Measurements from ENCODE around the gene SPRR1B. TPM values are rescaled to one million over a fixed set of nuclear protein-coding genes. Genes with fewer than 3 reads are reported as not detected.
A peak's percentile ranks its signal among the peaks of the same experiment; 100 is the strongest.

The SPRR1B gene, protein sequence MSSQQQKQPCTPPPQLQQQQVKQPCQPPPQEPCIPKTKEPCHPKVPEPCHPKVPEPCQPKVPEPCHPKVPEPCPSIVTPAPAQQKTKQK
- total RNA-seq = 216 TPM

DNA sequence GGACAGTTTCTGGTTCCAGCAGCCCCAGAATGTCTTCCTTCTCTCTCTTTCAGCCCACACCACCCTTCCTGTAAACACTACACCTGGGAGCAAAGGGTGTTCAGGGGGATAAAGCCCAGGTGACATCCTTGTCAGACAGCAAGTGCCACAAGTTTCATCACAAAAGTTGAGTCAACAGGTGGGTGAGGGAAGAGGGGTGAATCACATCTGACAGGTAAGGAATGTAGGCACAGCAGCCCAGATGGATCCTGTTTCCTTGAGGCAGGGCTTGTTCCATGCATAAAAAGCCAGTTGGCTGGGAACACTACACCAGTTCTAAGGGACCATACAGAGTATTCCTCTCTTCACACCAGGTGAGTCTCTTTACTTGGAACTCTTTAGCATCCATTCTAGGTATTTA lies at the start of gene SPRR1B:
SPRR1B (plus strand) TSS at position 309 of the 400 bp plus-strand sequence. CDS start 1,143 bp downstream, outside the sequence.
- H3K9me3 ChIP-seq = no peaks in the 10 kb centered on the region
- H3K4me3 ChIP-seq = peak within 1 kb of the TSS in 1 of 2 donors; percentile 24
- H3K4me1 ChIP-seq = no peaks in the 10 kb centered on the region
- DNase-seq (ENCODE audit: extremely low spot score in 2 of 2) = no peak
- no peaks in the 10 kb centered on the region for H3K27me3 ChIP-seq
- H3K27ac ChIP-seq = no peak within 1 kb of the TSS
- intact Hi-C loops (cut with DNase I) = no loop called here
- no peaks in the 10 kb centered on the region for H3K36me3 ChIP-seq
- TF ChIP-seq POLR2AphosphoS5 (IDR thresholded peaks at IDR 0.05; ENCODE audit: insufficient read depth in 1 of 2, low read depth in 1 of 2) = peak in 1 of 2 donors; percentile 64
- TF ChIP-seq, protein P1, sequence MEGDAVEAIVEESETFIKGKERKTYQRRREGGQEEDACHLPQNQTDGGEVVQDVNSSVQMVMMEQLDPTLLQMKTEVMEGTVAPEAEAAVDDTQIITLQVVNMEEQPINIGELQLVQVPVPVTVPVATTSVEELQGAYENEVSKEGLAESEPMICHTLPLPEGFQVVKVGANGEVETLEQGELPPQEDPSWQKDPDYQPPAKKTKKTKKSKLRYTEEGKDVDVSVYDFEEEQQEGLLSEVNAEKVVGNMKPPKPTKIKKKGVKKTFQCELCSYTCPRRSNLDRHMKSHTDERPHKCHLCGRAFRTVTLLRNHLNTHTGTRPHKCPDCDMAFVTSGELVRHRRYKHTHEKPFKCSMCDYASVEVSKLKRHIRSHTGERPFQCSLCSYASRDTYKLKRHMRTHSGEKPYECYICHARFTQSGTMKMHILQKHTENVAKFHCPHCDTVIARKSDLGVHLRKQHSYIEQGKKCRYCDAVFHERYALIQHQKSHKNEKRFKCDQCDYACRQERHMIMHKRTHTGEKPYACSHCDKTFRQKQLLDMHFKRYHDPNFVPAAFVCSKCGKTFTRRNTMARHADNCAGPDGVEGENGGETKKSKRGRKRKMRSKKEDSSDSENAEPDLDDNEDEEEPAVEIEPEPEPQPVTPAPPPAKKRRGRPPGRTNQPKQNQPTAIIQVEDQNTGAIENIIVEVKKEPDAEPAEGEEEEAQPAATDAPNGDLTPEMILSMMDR (IDR thresholded peaks at IDR 0.05) = no peak

DNA sequence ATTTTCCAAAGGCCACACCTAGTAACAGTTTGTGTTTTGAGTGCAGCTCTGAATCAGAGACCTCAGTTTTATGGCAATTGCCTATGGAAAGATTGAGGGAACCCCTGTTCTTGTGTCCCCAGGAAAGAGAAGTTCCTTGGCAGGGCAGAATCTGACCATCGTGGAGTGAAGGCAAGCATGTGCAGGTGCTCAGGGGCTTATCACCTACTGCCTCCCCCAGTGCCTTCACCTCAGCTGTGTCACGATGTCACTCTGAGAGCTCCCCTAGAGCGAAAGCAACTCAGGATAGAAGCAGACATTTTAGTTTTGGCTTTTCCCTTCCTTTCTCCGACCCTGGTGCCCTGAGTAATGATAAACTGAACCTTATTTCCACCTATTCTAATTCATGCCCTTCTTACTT lies 48.9 kb upstream of the SPRR1B start:
- H3K27ac ChIP-seq = no peak overlapping the region
- TF ChIP-seq POLR2A (IDR thresholded peaks at IDR 0.05) (no peak), POLR2AphosphoS5 (IDR thresholded peaks at IDR 0.05; ENCODE audit: insufficient read depth in 1 of 2, low read depth in 1 of 2) (no peak)
- TF ChIP-seq, protein P1 (IDR thresholded peaks at IDR 0.05) = no peak
- H3K4me1 ChIP-seq = no peaks in the 10 kb centered on the region
- H3K27me3 ChIP-seq = no peaks in the 10 kb centered on the region
- DNase-seq (ENCODE audit: extremely low spot score in 2 of 2) = peak in 1 of 2 donors; percentile 58
- no peak overlapping the region for H3K4me3 ChIP-seq
- no peaks in the 10 kb centered on the region for H3K36me3 ChIP-seq
- H3K9me3 ChIP-seq = no peaks in the 10 kb centered on the region
- intact Hi-C loops (cut with DNase I) = no loop called here

DNA sequence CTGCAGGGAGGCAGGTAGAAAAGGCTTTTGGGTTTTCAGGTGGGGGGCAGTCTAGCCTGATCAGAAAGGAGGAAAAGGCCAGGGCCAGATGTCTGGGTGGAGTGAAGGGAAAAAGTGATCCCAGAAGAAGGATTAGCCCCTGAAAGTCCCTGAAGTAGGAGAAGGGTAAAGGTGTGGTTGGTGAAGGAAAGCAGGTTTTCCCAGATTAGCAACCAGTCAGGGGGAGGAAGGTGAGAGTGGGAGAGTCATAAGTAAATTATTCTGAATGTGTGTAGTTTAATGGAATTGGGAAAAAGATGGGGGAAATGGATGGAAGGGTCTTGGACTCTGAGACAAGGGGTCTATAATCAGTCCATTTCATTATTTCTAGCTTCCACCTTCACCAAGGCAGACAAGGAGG lies 47.8 kb upstream of the SPRR1B start:
- H3K4me3 ChIP-seq = no peak overlapping the region
- no peak overlapping the region for H3K27ac ChIP-seq
- H3K27me3 ChIP-seq = no peaks in the 10 kb centered on the region
- DNase-seq (ENCODE audit: extremely low spot score in 2 of 2) = no peak
- H3K9me3 ChIP-seq = no peaks in the 10 kb centered on the region
- TF ChIP-seq, protein P1 (IDR thresholded peaks at IDR 0.05) = no peak
- no peak for TF ChIP-seq POLR2A (IDR thresholded peaks at IDR 0.05)
- TF ChIP-seq POLR2AphosphoS5 (IDR thresholded peaks at IDR 0.05; ENCODE audit: insufficient read depth in 1 of 2, low read depth in 1 of 2) = no peak
- intact Hi-C loops (cut with DNase I) = no loop called here
- no peaks in the 10 kb centered on the region for H3K36me3 ChIP-seq
- H3K4me1 ChIP-seq = no peaks in the 10 kb centered on the region

DNA sequence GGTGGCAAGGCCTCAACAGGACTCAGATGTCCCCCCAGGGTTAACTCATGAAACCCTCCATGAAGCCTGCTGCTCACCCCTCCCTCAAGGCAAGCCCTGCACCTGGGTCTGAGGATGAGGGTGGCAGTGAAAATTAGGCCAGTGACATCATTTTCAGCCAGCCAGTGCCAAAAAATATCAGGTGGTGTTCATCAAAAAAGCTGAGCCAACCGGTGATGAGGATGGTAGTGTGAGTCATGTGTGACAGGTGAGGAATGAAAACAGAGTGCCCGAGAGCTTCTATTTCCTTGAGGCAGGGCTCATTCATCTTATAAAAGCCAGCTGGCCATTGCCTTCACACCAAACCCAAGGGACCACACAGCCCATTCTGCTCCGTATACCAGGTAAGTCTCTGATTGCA lies 47.3 kb upstream of the SPRR1B start, which contains the start of gene SPRR1A:
SPRR1A (plus strand) TSS at position 339 of the 400 bp plus-strand sequence. CDS start 1,150 bp downstream, outside the sequence.
- Histone ChIP-seq H3K4me1 (no peaks in the 10 kb centered on the region), H3K9me3 (no peaks in the 10 kb centered on the region), H3K27ac (no peak within 1 kb of the TSS), H3K27me3 (no peaks in the 10 kb centered on the region), H3K36me3 (no peaks in the 10 kb centered on the region), H3K4me3 (peak within 1 kb of the TSS in 1 of 2 donors; percentile 15)
- peak in 1 of 2 donors; percentile 44 for DNase-seq (ENCODE audit: extremely low spot score in 2 of 2)
- no peak for TF ChIP-seq POLR2A (IDR thresholded peaks at IDR 0.05)
- TF ChIP-seq POLR2AphosphoS5 (IDR thresholded peaks at IDR 0.05; ENCODE audit: insufficient read depth in 1 of 2, low read depth in 1 of 2) = peak in 1 of 2 donors; percentile 19
- intact Hi-C loops (cut with DNase I) = no loop called here

DNA sequence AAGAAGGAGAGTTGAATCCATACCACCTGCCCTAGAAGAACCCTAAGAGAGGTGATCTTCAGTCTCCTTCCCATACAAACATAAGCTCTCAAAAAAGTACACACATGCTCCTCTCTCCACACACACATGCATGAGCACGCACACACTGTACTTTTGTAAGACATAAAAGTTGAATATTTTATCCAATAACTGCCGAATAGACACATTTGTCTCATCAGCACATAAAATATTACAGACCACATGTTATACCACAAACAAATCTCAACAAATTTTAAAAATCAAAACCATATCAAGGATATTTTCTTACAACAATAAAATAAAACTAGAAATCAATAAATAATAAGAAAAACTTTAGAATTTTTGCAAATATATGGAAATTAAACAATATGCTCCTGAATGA lies 44.4 kb upstream of the SPRR1B start:
- no peak overlapping the region for H3K27ac ChIP-seq
- no peaks in the 10 kb centered on the region for H3K27me3 ChIP-seq
- no peaks in the 10 kb centered on the region for H3K4me1 ChIP-seq
- intact Hi-C loops (cut with DNase I) = no loop called here
- DNase-seq (ENCODE audit: extremely low spot score in 2 of 2) = no peak
- no peaks in the 10 kb centered on the region for H3K36me3 ChIP-seq
- H3K9me3 ChIP-seq = no peaks in the 10 kb centered on the region
- no peak overlapping the region for H3K4me3 ChIP-seq
- no peak for TF ChIP-seq POLR2AphosphoS5 (IDR thresholded peaks at IDR 0.05; ENCODE audit: insufficient read depth in 1 of 2, low read depth in 1 of 2)
- TF ChIP-seq, protein P1 (IDR thresholded peaks at IDR 0.05) = no peak
- no peak for TF ChIP-seq POLR2A (IDR thresholded peaks at IDR 0.05)
